Activated gamma-delta T cell treated with Interleukin-2 at 50 U/mL for 16 hours (primary cell): ENCODE measurements around the gene P2RY12.

ENCODE experiments used
- DNase-seq: peaks from one replicate; pipeline ENCODE4 v3.0.0-alpha.2; 2020

Gene P2RY12

DNA sequence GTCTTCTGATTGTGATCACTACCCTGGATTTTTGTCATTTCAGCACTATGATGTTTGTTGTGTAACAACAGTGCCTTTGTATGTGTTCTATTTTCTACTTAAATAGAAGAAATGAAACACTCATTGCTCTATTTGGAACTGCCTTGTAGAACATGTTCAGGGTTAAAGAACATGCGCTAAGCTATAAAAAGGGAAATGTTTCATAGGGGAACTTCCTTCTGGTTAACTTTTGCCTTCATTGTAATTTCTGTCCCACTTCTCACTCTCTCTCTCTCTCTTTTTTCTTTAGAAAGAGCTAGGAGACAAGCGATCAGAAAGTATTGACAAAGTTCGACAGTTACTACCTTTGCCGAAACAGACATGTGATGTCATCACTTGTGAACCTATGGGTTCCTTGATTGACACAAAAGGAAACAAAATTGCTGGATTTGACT lies at the start of gene P2RY12:
P2RY12 (minus strand) TSS at position 13 of the 434 bp plus-strand sequence. CDS start 45,908 bp downstream, outside the sequence.
- DNase-seq = no peak

GRCh38 chr3:151432616-151433372 lies 48.2 kb upstream of the P2RY12 start:
- no peak for DNase-seq

- DNase-seq = no peak
These were observed 47.4 kb upstream of the P2RY12 start for GRCh38 chr3:151431940-151432339.

DNA sequence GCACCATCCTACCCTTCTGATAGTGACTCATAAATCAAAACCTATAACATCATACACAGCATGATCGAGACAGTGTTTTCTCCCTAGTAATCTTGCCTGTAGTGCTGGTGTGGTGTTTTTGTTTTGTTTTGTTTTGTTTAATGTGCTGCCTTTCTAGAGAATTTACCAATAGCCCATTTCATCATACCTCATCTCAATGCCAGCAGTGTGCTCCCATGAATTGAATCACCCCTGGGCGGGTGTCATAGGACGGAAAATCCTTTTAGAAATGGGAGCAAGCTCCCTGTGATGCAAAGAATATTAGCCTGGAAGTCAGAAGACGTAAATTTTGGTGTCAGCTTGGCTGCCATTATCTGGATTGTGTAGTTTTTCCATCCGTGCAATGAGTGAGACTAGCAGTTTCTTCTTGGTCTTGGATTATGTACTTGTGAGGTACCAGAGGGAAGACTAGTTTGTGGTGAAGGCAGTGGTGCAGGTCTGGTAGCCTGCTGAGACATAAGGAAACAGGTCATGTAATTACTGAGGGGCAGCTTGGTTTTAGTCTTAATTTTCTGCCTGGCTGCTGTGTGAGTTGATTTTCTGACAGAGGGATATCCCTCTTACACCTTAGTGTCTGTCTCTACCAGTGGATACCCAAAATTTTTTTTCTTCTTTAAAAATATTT lies 46.4 kb upstream of the P2RY12 start:
- no peak for DNase-seq

DNA sequence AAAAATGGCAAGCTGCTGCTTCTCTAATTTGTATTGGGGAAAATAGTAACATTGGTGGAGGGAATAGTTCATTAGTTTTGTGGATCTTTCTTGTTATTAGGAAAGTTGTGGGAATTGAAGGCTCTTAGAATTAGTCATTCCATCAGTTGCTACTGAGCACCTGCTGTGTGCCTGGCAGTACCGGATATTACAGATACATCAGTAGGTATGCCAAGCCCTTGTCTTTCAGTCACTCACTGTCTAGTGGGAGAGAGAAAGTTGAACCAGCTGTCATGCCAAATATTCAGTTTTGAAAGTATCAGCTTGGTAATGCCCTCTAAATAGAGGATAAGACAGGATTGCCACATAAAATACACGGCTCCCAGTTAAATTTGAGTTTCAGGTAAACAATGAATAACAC lies 43.8 kb upstream of the P2RY12 start:
- DNase-seq = no peak

DNA sequence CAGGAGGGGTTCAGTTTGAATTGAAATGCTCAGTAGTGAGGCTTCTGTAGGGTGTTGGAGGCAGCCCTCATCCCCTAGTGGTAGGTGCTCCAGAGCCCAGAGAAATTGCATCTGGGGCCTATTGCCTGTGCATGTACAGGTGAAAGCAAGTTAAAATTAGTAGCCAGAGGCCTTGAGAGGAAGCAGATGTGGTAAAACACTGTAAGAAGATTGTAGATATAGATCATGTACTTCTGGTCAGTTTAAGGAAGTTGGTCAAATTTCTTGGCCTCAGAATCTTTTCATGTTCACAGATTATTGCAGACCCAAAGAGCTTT lies 41.7 kb upstream of the P2RY12 start:
- no peak for DNase-seq

DNA sequence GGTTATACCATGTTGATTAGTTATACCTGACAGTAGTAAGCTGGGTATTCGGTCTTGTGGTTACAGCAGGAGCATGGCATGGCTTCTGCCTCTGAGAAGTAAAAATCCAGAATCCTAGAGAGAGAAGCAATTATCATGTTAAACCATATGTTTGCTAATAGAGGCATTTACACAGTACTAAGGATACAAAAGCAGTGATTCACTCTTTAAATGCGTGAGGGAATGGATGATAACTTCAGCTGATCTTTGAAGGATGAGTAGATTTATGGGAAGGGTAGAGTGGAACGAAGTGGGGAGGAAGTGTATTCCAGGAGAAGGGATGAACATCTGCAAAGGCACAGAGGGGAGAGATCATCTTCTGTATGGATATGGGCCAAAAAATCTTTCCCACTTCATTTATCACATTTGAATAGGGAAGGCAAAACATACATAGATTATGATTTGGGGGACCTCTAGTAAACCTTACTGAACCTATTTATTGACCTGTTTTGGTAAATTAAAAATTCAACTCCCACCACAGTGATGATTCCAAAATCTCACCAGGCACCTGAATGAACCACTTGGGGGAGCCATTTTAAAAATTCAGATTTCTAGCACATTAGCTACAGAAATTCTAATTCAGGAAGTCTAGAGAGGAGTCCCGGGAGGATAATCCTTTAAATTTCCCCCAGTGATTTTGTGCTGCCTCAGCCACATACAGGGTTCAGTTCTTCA lies 41.2 kb upstream of the P2RY12 start:
- DNase-seq = no peak

DNA sequence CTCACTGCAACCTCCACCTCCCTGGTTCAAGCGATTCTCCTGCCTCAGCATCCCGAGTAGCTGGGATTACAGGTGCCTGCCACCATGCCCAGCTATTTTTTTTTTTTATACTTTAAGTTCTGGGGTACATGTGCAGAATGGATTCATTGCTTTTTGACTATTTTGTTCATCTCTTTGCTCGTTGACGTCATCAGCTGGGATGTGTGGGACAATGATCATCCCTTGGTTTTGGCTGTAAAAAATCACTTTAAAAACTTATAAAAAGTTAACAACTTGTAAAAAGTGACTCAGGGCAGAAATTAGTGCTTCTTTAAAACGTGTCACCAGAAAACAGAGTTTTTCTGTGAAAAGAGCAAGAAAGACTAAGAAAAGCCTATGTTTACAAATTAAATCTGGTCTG lies 38.5 kb upstream of the P2RY12 start:
- no peak for DNase-seq

DNA sequence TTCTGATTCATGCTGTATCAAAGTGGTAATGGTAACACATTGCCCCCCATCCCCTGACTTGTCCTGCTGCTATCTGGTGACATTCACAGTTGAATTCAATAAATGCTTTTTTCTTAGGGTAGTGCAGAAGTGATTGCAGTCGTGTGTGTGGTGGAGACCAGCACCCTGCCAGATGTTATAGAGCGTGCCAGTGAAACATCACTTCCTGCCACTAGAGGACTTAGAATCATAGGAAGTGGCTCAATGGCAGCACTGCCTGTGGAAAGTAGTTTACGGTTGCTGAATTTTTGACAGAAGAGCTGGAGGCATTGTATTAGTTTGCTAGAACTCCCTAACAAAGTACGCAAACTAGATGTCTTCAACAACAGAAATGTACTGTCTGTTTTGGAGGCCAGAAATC lies 37.4 kb upstream of the P2RY12 start:
- no peak for DNase-seq

GRCh38 chr3:151419806-151420205 lies 35.3 kb upstream of the P2RY12 start:
- DNase-seq = no peak

GRCh38 chr3:151415289-151415688 lies 30.7 kb upstream of the P2RY12 start:
- DNase-seq = no peak

DNA sequence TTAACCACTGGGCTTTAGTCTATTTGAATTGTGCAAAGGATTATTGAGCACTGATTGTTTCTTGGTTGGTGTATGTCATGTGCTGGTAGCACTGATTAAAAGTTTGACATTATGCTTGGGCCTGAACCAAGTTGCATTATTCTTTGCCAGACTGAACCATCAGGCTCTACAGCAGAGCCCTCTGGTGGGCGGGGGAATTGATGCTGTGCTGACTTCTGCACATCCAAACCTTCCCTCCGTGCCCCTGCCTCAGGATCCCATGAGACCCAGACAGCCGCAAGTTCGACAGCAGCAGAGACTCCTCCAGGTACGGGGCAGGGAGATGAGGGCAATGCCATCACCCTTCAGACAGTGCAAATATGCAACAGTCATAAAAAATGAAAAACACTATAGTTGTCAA lies 28.4 kb upstream of the P2RY12 start:
- DNase-seq = no peak

DNA sequence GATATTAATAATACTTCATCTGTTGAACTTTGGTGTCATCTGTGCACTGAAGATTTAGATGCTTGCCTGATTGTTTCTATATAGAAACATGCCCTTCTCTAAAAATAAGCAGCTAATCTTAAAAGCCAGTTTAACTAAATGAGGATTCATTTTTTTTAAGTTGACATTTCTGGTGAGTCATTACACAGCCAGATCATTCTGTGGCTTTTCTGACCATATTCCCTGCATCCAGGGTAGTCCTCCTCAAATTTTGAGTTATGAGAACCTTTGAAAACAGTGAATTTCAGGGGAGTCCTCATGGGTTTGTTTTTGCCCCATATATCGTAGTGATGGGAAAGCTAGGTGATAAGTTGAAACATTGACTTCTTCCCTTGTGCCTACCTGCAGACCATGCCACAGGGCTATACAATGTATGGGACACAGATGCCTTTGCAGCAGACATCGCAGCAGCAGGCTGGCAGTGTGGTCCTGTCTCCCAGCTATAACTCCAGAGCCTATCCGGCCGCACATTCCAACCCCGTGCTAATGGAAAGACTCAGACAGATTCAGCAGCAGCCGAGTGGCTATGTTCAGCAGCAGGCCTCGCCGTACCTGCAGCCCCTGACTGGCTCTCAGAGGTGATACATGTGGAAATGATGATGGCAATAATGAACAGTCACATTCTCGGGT lies 26.5 kb upstream of the P2RY12 start:
- no peak for DNase-seq

DNA sequence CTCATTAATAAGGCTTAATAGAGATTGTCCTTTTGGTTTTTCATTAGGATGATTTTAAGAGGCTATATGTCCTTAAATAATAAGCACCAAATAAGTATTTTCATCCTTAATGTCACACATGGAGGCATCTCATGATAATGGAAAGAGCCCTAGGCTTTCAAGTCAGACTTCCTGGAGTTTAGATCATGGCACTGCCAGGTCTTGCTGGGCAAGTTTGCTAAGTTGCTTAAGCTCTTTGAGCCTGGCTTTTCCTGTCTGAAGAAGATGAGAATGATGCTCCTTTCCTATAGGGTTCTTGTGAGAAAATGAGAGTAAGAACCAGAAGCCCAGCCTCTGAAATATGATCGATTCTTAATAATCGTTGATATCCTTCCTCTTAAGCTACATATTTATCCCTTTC lies 23.4 kb upstream of the P2RY12 start:
- no peak for DNase-seq

- DNase-seq = no peak
These were observed 19.8 kb upstream of the P2RY12 start for GRCh38 chr3:151404316-151404715.

GRCh38 chr3:151403246-151403645 lies 18.7 kb upstream of the P2RY12 start:
- DNase-seq = no peak

- DNase-seq = no peak
These were observed 17.8 kb upstream of the P2RY12 start for GRCh38 chr3:151402349-151402748.

GRCh38 chr3:151400341-151400740 lies 15.8 kb upstream of the P2RY12 start:
- DNase-seq = no peak

DNA sequence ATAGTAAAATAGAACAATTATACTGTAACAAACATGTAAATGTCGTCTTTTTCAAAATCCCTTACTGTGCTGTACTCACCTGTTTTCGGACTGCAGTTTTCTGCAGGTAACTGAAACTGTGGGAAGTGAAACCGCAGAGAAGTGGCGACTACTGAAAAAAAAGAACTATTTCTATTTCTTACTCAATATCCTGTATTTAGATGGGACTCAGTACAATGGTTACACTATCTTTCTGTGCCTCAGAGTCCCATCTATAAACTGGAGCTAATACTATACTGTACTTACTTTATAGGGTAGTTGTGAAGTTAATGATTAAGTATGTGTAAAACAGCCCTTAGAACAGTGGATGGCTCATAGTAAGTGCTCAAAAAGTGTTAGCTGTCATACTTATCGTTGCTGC lies 14.3 kb upstream of the P2RY12 start:
- no peak for DNase-seq

DNA sequence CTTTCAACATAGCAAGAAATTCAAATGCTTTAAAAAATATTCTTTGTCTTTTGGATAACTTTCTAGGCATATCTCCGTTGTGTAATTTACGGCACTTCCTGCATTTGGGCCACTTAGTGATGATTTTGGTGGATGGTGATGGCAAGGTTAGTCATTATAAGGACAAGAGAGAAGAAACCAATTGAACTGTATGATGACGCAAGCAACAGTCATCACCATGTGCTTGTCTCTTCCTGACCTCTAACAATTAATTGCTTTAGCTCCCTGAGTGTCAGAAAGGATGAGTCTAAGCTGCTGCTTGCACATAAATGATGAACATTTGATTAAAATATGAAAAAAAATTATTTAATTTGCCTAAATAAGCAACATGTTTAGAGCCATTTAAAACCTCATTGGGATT lies 11.3 kb upstream of the P2RY12 start:
- DNase-seq = no peak

GRCh38 chr3:151394611-151395010 lies 10.1 kb upstream of the P2RY12 start:
- no peak for DNase-seq

DNA sequence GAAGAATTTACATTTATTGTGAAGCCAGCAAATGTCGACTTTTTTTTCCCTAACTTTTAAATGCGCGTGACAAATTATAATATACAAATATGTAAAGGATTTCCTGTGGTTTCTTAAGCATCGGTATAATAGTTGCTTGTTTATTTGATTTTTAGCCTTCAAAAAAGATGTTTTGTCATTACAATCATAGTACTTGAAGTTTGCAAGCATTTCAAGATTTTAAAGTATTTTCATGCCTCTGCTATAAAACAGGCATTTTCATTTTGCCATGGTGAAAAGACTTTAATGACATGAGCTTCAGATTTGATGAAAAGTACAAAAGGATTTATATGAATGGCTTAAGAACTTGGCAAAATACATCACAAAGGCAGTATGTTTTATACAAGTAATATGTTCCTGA lies 9.4 kb upstream of the P2RY12 start:
- no peak for DNase-seq

GRCh38 chr3:151393146-151393830 lies 8.7 kb upstream of the P2RY12 start:
- DNase-seq = no peak
